NCI-H345 (cell line): Measurements from ENCODE around the gene OGFR.

Experiments used
- DNase-seq: peaks from one replicate; lab custom pipeline; 2025; lab: John Stamatoyannopoulos, UW

The OGFR gene

DNA sequence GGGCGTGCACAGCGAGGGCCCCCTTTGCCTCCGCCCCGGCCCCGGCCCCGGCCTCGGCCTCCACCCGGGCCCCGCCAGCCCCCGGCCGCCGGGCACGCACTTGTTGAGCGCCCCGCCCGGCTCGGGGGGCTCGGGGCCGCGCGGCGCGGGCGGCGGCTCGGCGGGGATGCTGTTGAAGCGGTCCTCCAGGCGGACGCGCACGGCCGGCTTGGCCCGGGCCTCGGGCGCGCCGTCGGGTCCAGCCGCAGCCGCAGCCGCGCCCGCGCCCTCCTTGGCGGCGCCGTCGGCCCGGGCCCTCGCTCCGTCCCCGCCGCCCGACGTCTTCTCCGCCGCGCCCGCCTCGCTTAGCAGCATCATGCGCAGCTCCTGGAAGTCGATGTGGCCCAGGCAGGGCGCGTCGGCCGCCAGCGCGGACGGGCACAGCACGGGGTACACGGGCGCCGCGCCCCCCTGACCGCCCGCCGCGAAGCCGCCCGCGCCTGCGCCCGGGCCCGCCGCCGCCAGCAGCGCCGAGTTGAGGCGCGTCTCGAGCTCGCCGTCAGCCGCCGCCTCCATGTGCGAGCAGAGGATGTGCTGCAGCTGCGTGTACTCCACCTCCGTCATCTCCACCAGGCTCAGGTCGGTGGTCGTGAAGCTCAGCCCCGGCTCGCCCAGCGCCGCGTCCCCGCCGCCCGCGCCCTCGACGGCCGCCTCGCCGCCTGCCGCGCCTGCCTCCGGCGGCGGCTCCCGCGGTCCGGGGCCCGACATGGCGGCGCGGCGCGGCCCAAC, 56.5 kb downstream of the OGFR start:
- DNase-seq: peak; percentile 31

DNA sequence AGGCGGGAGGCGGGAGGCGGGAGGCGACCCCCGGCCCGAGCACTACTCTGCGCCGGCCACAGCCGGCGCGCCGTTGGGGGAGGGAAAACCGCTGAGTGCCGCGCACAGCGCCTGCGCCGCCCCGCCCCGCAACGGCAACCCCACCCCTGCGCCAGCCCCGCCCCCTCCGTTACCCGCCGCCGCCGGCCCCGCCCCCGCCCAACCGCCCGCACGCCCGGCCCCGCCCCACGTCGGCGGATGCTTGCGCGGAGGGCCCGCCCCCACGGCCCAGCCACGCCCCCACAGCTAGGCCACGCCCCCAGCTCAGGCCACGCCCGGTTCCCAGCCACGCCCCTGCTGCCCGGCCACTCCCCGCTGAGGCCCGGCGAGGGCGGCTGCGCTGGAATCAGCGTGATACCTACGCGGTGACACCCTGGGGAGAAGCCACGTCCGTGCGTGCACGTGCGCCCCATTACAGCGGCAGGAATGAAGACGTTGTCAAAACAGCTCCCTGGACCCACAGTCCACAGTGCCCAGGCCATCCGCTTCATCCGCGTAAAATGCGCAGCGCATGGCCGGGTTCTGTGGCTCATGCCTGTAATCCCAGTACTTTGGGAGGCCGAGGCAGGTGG, 57.2 kb downstream of the OGFR start, which contains the start of gene TCFL5:
TSS of gene TCFL5 (minus strand) at position 97 of the 611 bp plus-strand sequence. CDS start 152 bp downstream, outside the sequence.
- DNase-seq: peak; percentile 87
